GM21576 (cell line): Measurements from ENCODE around the gene DIRAS2.

Source experiments
- ATAC-seq: cut with Tn5 transposase; IDR thresholded peaks from one replicate; pipeline ENCODE4 v1.9.1; 2021; ENCODE audit warnings: mild to moderate bottlenecking, moderate library complexity; ENCODE audit not compliant: unreplicated experiment

Gene DIRAS2

GRCh38 chr9:90613502-90613901 lies 29.1 kb downstream of the DIRAS2 start:
- no peak for ATAC-seq

- no peak for ATAC-seq
These were observed 29.7 kb downstream of the DIRAS2 start for GRCh38 chr9:90612957-90613356.

- no peak for ATAC-seq
These were observed 31.1 kb downstream of the DIRAS2 start for GRCh38 chr9:90611568-90611967.

GRCh38 chr9:90611121-90611520 lies 31.5 kb downstream of the DIRAS2 start:
- no peak for ATAC-seq

GRCh38 chr9:90607701-90608516 lies 34.7 kb downstream of the DIRAS2 start:
- no peak for ATAC-seq

- no peak for ATAC-seq
These were observed 42.6 kb downstream of the DIRAS2 start for GRCh38 chr9:90600029-90600428.

- ATAC-seq: no peak
These were observed 44.4 kb downstream of the DIRAS2 start for GRCh38 chr9:90598191-90598590.

- ATAC-seq: no peak
These were observed 49.0 kb downstream of the DIRAS2 start for GRCh38 chr9:90593646-90594045.

GRCh38 chr9:90580576-90580975 lies 62.0 kb downstream of the DIRAS2 start:
- ATAC-seq: no peak

- ATAC-seq: no peak
These were observed 63.4 kb downstream of the DIRAS2 start for GRCh38 chr9:90579181-90579580.

GRCh38 chr9:90578126-90578815 lies 64.4 kb downstream of the DIRAS2 start:
- no peak for ATAC-seq

- no peak for ATAC-seq
These were observed 73.1 kb downstream of the DIRAS2 start for GRCh38 chr9:90569511-90569910.

- ATAC-seq: no peak
These were observed 74.0 kb downstream of the DIRAS2 start for GRCh38 chr9:90568667-90569066.

GRCh38 chr9:90562229-90562628 lies 80.4 kb downstream of the DIRAS2 start:
- no peak for ATAC-seq
